Skeletal muscle tissue (tissue), 1 donor: Measurements from ENCODE around the gene TSPYL4. TPM values are rescaled to one million over a fixed set of nuclear protein-coding genes. Genes with fewer than 3 reads are reported as not detected.

Source experiments
- total RNA-seq: library from RNA; depleted of rRNA; stranded (reverse); fragments of >200 nt; gene quantifications from one replicate; pipeline ENCODE4 v1.2.3, GENCODE V29; 2014

Gene TSPYL4
- total RNA-seq, 1 donor from 2014 or later = 8.4 TPM

Other genes starting within 250 kb of the TSPYL4 start
- 1.6 TPM for gene FRK, start 193.2 kb downstream of the TSPYL4 start, total RNA-seq
- 2.6 TPM for gene NT5DC1, start 153.2 kb downstream of the TSPYL4 start, total RNA-seq
- gene COL10A1, start 127.9 kb downstream of the TSPYL4 start, total RNA-seq = 0.52 TPM
- gene TSPYL1, start 25.9 kb upstream of the TSPYL4 start, total RNA-seq = 79.9 TPM
- 26.1 TPM for gene DSE, start 116.9 kb upstream of the TSPYL4 start, total RNA-seq
- 8.9 TPM for gene CALHM6, start 207.3 kb upstream of the TSPYL4 start, total RNA-seq